DMS79 (cell line): Measurements from ENCODE around the gene LDB2.

Experiments
- DNase-seq: peaks from one replicate; lab custom pipeline; 2025; lab: John Stamatoyannopoulos, UW

Gene LDB2

DNA sequence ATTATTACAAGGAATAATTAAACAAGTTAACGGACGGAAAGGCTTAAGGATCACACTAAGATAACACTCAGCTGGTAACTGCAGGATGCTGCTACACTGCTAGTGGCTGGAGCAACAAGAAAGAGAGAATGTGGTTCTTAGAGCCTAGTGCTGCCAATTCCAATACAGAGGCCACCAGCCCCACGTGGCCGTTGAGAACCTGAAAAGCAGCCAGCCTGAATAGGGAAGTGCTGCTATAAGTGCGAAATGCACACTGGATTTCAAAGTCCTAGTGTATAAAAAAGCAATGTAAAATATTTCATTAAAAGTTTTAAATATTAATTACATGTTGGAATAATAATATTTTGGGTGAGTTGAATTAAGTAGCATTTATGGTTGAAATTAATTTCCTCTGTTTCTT is 414.9 kb downstream of the LDB2 start:
- no peak for DNase-seq

DNA sequence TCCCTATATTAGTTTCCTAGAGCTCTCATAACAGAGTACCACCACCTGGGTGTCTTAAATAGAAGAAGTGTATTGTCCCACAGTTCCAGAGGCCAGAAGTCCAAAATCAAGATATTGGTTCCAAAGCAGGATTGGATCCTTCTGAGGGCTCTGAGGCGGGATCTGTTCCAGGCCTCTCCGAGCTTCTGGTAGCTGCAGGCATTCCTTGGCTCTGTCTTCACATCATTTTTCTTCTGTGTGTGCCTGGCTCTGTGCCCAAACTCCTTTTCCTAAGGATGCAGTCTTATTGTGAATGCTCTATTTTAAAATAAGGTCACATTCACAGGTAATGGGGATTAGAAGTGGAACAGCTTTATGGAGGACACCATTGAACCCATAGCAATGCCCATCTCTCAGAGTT is 418.4 kb downstream of the LDB2 start:
- DNase-seq, result no peak

DNA sequence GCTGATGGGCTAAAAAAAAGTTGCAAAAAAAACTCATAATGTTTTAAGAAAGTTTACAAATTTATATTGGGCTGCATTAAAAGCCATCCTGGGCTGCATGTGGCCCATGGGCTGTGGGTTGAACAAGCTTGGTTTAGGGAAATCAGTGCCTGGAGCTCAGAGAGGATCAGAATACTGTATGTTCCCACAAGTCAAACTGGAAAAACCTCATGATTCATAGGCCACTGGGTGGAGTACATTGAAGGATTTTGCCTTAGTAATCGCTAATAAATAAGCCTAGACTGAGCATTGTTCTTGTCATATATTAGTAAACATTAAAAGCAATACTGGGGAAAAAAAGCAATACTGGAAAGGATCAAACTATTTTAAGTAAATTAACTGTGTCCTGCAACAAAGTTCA is 425.9 kb downstream of the LDB2 start:
- DNase-seq, result no peak

DNA sequence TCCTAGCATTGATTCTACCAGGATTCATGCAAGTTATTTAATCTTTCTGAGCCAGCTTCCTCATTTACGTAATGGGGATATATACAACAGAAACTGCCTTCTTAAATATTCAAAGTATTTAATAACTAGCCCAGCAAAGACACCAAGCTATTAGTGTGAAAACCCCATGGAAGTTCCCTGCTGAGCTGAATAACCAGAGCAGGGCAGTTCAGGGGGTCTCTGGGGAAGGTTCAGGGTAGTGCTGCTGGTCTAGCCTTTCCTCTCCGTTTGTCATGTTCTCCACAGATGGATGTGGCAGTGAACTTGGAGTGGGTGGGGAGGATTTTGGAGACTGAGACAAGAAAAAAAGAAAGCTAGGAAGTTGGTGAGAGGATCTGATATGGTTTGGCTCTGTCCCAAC is 431.4 kb downstream of the LDB2 start:
- DNase-seq, result no peak

DNA sequence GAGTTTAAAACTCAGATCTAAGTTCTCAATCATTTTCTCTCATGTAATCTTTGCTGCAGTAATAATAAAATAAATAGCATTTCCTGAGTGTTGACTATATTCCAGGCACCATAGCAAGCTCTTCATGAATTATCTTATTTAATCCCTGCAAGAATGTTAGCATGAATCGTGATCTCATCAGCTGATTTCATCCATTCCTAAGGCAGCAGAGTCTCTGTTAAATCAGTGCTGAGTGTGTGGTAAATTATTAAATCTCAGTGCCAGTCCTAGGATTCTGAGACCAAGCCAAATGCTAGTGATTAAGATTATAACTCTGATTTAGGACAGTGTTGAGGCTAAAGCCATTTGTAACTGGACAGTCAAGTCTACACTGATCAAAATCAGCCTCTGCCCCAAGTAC is 431.9 kb downstream of the LDB2 start:
- no peak for DNase-seq

DNA sequence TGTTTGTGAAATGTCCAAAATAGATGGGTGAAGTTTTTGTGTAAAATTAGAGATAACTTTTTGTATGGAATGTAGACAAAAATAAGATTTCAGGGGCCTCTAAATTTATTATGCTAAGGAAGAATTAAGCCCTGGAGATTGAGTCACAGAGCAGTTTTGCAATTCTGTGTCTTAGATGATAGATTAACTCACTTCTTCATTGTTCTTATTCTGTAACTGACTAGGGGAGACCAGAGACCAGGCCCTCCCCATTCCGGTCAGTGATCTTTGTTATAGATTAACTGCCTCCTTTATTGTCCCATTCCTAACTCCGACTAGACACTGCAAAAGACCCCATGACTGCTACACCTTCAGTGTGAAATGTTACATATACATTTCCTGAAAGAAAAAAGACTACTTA is 433.8 kb downstream of the LDB2 start:
- DNase-seq, result no peak

DNA sequence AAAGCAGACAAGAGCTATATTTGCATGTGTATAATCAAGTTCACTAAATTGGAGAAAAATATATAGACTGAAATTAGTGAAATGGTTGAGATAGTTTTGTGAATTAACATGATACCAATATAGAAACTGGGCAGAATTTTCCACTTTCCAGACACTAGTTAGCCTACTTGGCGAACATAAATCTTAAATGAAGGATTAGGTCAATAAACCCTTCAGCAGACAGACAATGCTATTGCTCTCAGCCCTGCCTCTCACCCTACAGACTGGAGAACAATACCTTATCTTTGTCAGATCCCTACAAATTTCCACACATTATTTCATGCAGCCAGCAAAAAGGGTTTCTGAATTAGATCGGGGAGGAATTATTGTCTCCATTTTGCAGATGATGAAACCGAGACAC is 435.8 kb downstream of the LDB2 start:
- no peak for DNase-seq

DNA sequence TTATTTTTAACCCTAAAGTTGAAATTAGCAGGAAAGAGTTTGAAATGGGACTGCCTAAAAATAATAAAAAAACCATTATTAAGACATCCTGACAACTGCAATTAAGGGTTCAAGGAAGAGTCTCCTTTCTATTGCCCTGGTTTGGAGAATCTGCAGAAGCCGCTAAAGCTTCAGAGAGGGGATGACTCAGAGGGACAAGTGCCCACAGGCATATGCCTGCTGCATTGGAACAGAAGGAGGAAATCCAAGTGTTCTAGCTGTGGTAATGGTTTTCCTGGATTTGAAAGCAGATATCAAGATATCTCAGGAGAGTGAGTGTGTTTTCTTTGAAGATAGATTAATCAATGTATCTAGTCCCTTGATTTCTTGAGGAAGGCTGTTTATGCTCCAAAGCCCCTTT is 437.1 kb downstream of the LDB2 start:
- DNase-seq, result no peak

DNA sequence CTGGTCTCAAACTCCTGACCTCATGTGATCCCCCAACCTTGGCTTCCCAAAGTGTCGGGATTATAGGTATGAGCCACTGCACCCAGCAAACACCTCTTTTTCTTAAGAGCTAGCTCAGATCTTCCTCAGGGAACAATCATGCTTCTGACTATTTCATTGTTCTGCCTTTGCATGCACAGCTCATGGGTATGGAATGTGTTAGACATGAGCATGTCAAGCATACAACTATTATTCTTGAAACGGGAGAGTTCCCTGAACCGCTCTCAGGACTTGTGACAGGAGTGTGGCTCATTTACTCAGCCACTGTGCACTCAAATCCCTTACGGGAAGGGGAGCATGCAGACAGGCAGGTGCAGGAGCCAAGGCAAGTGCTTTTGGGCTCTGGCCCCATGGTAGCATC is 440.5 kb downstream of the LDB2 start:
- DNase-seq, result no peak
